Neural cell (in vitro differentiated cells): ENCODE measurements around the gene POLN.

Experiments used
- CTCF ChIP-seq: fragments of 450-650 bp; IDR thresholded peaks from 2 replicates; pipeline ENCODE4 v1.5.1; 2014; ENCODE audit warnings: antibody characterized with exemption, mild to moderate bottlenecking, moderate library complexity; ENCODE audit not compliant: poor library complexity, severe bottlenecking
- EP300 ChIP-seq: fragments of 450-650 bp; conservative IDR thresholded peaks from 2 replicates; pipeline ENCODE4 v1.6.1; 2014; ENCODE audit warnings: antibody characterized with exemption, mild to moderate bottlenecking, moderate library complexity; ENCODE audit not compliant: poor library complexity, severe bottlenecking
- EZH2 ChIP-seq: fragments of 200-600, 300-800 bp; shearing (Covaris generic), sonication (generic); IDR thresholded peaks from 2 replicates; pipeline ENCODE4 v1.6.1; 2014; ENCODE audit warnings: antibody characterized with exemption, low read length, borderline replicate concordance, mild to moderate bottlenecking; ENCODE audit not compliant: insufficient read depth, poor library complexity, severe bottlenecking
- POLR2AphosphoS5 ChIP-seq: IDR thresholded peaks from 2 replicates; pipeline ENCODE4 v1.6.1; 2012
- REST ChIP-seq: IDR thresholded peaks from 2 replicates; pipeline ENCODE4 v1.6.1; 2012; ENCODE audit warnings: borderline replicate concordance
- TAF1 ChIP-seq: IDR thresholded peaks from 2 replicates; pipeline ENCODE4 v1.6.1; 2012; ENCODE audit warnings: low read depth

- no peak for TF ChIP-seq CTCF
- TF ChIP-seq TAF1, result no peak
- no peak for TF ChIP-seq EP300
- no peak for TF ChIP-seq REST
- no peak for TF ChIP-seq EZH2
- TF ChIP-seq POLR2AphosphoS5, result no peak
Measured at GRCh38 chr4:2079926-2080325, 162.0 kb downstream of the POLN start.
